KBM-7 (cell line): Measurements from ENCODE around the gene TSPEAR.
"Not testable (repeated sequence)": the region's sequence is repeated elsewhere in the genome, so short reads cannot be mapped to it uniquely, and the experiment has no call there.

ENCODE experiments used
- DNase-seq: peaks from one replicate; pipeline ENCODE4 v3.0.0-alpha.2; 2015
- in situ Hi-C: fragments of 300-500 bp; cut with MboI; formaldehyde crosslinking; loops from 2 replicates; pipeline ENCODE4 v1.14.3; 2020; ENCODE audit warnings: low sequenced_read_pairs, low pct_unique_long_range_greater_than_20kb, mixed read lengths

TSPEAR gene

GRCh38 chr21:44510508-44511218 lies 200.7 kb downstream of the TSPEAR start:
- peak; percentile 67 for DNase-seq
- in situ Hi-C loops: no loop called here

GRCh38 chr21:44510109-44510507 lies 201.3 kb downstream of the TSPEAR start:
- no peak for DNase-seq
- in situ Hi-C loops: no loop called here

DNA sequence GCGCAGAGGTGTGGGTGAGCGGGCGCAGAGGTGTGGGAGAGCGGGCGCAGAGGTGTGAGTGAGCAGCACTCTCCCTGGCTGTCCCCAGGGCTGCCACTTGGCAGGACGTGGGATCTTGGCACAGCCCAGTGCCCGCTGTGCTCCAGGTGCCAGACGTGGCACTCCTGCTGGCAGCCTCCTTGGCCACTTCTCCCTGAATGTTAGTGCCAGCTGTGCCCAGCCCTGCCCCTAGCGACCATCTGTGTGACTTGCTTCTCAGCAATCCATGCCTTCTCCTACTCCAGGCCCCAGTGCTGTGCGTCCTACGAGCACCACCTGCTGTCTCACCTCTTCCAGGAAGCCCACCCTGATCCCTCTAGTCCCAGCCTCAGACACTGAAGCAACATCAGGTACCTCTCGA lies 201.8 kb downstream of the TSPEAR start:
- in situ Hi-C loops: no loop called here
- DNase-seq: no peak

DNA sequence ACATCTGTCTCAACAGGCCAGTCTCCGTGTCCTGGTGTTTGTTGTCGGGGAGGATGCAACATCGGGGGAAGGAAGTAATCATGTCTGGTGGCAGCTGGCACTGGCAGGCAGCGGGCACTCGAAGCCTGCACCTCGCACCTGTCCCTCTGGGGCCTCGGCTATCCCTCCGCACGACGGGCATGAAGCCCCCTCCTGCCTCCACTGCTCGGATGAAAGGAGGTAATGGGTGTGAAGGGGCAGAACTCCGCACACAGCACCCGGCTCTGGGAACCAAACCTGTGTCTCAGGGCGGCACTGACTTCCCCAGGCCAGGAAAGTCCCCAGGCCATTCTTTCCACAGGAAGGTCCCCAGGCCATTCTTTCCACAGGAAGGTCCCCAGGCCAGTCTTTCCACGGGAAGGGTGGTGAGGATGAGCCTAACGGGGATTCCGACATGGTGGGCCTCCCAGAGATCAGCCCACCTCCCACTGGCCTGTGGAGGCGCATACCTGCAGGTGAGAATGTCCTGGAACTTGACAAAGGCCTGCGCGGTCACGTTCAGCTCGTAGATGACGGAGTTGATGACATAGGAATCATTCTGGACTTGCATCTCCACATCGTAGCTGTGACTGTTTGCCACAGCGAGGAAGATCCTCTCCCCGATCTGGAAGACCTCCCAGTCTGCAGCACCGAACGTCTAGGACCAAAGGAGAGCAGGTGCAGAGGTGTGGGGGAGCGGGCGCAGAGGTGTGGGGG lies 202.5 kb downstream of the TSPEAR start:
- in situ Hi-C loops: no loop called here
- DNase-seq: no peak

GRCh38 chr21:44508426-44508710 lies 203.0 kb downstream of the TSPEAR start:
- no peak for DNase-seq
- in situ Hi-C loops: no loop called here

- in situ Hi-C loops: no loop called here
- no peak for DNase-seq
Measured at GRCh38 chr21:44507673-44508425, 203.5 kb downstream of the TSPEAR start.

GRCh38 chr21:44506279-44507255 lies 204.8 kb downstream of the TSPEAR start:
- in situ Hi-C loops: no loop called here
- DNase-seq: no peak

- in situ Hi-C loops: no loop called here
- no peak for DNase-seq
Measured at GRCh38 chr21:44505673-44506278, 205.6 kb downstream of the TSPEAR start.

DNA sequence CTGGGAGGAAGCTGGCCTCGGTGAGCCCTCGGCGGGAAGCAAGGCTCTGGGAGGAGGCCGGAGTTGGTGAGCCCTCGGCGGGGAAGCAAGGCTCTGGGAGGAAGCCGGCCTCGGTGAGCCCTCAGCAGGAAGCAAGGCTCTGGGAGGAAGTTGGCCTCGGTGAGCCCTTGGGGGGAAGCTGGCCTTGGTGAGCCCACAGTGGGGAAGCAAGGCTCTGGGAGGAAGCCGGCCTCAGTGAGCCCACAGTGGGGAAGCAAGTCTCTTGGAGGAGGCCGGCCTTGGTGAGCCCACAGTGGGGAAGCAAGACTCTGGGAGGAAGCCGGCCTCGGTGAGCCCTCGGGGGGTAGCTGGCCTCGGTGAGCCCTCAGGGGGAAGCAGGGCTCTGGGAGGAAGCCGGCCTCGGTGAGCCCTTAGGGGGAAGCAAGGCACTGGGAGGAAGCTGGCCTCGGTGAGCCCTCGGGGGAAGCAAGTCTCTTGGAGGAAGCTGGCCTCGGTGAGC lies 207.4 kb downstream of the TSPEAR start:
- DNase-seq: peak; percentile 26
- in situ Hi-C loops: no loop called here

GRCh38 chr21:44503006-44503889 lies 208.1 kb downstream of the TSPEAR start:
- in situ Hi-C loops, DNase-seq: not testable (repeated sequence)

DNA sequence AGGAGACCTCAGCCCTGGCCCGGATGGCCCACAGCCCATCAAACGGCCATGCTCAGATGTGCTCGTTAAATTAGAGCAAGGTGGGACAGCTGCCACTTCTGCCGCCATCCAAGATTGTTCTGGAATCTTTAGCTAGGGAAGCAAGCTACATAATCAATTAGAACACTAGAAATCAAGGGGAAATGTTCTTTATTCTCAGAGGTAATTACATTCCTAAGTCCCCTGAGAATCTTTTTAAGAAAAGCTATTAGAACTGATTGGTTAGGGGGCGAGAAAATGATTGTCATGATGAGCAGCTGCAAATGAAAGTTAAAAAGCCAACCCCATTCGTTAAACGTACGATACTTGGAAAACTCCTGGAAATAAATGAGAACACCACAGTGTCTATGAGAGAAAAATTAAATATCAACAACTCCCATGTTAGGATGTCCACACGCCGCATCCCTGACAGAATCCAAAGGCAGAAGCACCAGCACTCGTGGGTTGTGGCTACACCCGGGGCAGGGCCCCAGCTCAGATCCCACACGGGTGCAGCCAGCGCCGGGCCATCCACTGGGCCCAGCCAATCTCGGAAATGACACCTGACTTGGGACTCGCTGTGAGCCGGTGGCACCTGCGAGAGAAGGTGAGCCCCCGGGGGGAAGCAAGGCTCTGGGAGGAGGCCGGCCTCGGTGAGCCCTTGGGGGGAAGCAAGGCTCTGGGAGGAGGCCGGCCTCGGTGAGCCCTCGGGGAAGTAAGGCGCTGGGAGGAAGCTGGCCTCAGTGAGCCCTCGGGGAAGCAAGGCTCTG lies 209.0 kb downstream of the TSPEAR start:
- no peak for DNase-seq
- in situ Hi-C loops: no loop called here

DNA sequence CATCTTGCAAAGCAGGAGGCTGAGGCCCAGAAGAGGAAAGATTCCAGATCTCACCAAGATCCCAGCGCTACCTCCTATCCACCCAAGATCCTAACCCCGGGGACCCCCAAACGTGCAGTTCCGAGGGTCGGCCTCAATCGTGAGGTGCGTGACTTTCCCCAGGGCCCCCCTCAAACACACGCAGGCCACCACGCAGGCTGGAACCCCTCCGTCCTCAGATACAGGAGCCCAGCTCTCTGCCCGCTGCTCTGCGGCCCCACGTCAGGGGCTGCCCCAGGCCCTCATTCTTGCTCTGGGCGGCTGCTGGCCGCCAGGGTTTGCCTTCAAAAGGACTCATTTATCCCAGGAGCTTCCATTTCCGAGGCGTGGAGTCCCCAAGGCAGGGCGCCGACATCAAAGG lies 211.3 kb downstream of the TSPEAR start:
- in situ Hi-C loops: no loop called here

DNA sequence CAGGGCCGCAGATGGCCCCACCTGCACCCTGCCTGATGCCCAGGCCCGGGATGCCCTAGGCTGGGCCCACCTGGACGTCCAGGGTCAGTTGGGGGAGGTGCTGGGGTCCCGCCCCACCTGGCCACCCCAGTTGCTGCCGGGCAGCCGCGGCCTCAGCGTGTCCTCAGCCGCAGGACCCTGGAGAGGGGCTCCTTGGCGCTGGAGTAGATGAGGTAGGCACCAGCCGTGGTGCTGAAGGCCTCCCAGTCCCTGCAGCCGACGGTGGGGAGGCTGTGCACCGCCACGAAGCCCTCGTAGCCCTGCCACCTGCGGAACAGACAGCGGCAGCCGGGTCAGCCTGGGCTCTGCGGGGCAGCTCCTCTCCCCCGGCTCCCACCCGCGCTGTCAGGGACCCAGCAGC lies 211.7 kb downstream of the TSPEAR start:
- no peak for DNase-seq
- in situ Hi-C loops: no loop called here

More for the DNA sequence above, 211.3 kb downstream of the TSPEAR start:
- no peak for DNase-seq

- in situ Hi-C loops: no loop called here
- no peak for DNase-seq
Measured at GRCh38 chr21:44499211-44499560, 212.2 kb downstream of the TSPEAR start.

- DNase-seq: no peak
Measured at GRCh38 chr21:44498280-44499210, 212.8 kb downstream of the TSPEAR start.

GRCh38 chr21:44497703-44498126 lies 213.7 kb downstream of the TSPEAR start:
- DNase-seq: no peak
- in situ Hi-C loops: no loop called here

More at GRCh38 chr21:44498280-44499210, 212.8 kb downstream of the TSPEAR start:
- in situ Hi-C loops: no loop called here
